Measurements from ENCODE around the gene SNX3.
A peak's percentile ranks its signal among the peaks of the same experiment; 100 is the strongest.
"Not testable (repeated sequence)": the region's sequence is repeated elsewhere in the genome, so short reads cannot be mapped to it uniquely, and the experiment has no call there.

The SNX3 gene

GRCh38 chr6:108294297-108294726, 33.5 kb upstream of the SNX3 start:
- no peak for DNase-seq (ENCODE audit: low read depth)
- peak overlapping the region; percentile 75 for H3K4me3 ChIP-seq (ENCODE audit: control insufficient read depth, low read depth, low read length)
- TF ChIP-seq, protein P1, sequence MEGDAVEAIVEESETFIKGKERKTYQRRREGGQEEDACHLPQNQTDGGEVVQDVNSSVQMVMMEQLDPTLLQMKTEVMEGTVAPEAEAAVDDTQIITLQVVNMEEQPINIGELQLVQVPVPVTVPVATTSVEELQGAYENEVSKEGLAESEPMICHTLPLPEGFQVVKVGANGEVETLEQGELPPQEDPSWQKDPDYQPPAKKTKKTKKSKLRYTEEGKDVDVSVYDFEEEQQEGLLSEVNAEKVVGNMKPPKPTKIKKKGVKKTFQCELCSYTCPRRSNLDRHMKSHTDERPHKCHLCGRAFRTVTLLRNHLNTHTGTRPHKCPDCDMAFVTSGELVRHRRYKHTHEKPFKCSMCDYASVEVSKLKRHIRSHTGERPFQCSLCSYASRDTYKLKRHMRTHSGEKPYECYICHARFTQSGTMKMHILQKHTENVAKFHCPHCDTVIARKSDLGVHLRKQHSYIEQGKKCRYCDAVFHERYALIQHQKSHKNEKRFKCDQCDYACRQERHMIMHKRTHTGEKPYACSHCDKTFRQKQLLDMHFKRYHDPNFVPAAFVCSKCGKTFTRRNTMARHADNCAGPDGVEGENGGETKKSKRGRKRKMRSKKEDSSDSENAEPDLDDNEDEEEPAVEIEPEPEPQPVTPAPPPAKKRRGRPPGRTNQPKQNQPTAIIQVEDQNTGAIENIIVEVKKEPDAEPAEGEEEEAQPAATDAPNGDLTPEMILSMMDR (conservative IDR thresholded peaks at IDR 0.05; ENCODE audit: control insufficient read depth, insufficient read depth, low read depth, low read length) = no peak

- DNase-seq (ENCODE audit: low read depth) = no peak
- TF ChIP-seq, protein P1 (conservative IDR thresholded peaks at IDR 0.05; ENCODE audit: control insufficient read depth, insufficient read depth, low read depth, low read length) = no peak
- H3K4me3 ChIP-seq (ENCODE audit: control insufficient read depth, low read depth, low read length) = no peak overlapping the region
Measured at GRCh38 chr6:108293527-108294296, 32.9 kb upstream of the SNX3 start.

GRCh38 chr6:108292561-108292960, 31.7 kb upstream of the SNX3 start:
- H3K4me3 ChIP-seq (ENCODE audit: control insufficient read depth, low read depth, low read length); DNase-seq (ENCODE audit: low read depth): not testable (repeated sequence)

- TF ChIP-seq, protein P1 (conservative IDR thresholded peaks at IDR 0.05; ENCODE audit: control insufficient read depth, insufficient read depth, low read depth, low read length) = no peak
- no peak overlapping the region for H3K4me3 ChIP-seq (ENCODE audit: control insufficient read depth, low read depth, low read length)
Measured at GRCh38 chr6:108291091-108291490, 30.3 kb upstream of the SNX3 start.

GRCh38 chr6:108288742-108289141, 27.9 kb upstream of the SNX3 start:
- TF ChIP-seq, protein P1 (conservative IDR thresholded peaks at IDR 0.05; ENCODE audit: control insufficient read depth, insufficient read depth, low read depth, low read length) = no peak
- no peak overlapping the region for H3K4me3 ChIP-seq (ENCODE audit: control insufficient read depth, low read depth, low read length)
- DNase-seq (ENCODE audit: low read depth) = no peak

More at GRCh38 chr6:108291091-108291490, 30.3 kb upstream of the SNX3 start:
- DNase-seq (ENCODE audit: low read depth) = no peak

- no peak overlapping the region for H3K4me3 ChIP-seq (ENCODE audit: control insufficient read depth, low read depth, low read length)
- no peak for DNase-seq (ENCODE audit: low read depth)
- TF ChIP-seq, protein P1 (conservative IDR thresholded peaks at IDR 0.05; ENCODE audit: control insufficient read depth, insufficient read depth, low read depth, low read length) = no peak
Measured at GRCh38 chr6:108287373-108287772, 26.5 kb upstream of the SNX3 start.

GRCh38 chr6:108286366-108286765, 25.5 kb upstream of the SNX3 start:
- TF ChIP-seq, protein P1 (conservative IDR thresholded peaks at IDR 0.05; ENCODE audit: control insufficient read depth, insufficient read depth, low read depth, low read length) = no peak
- DNase-seq (ENCODE audit: low read depth) = no peak
- no peak overlapping the region for H3K4me3 ChIP-seq (ENCODE audit: control insufficient read depth, low read depth, low read length)
